HG03575 (cell line): Measurements from ENCODE around the gene NOX5.

Experiments used
- ATAC-seq: cut with Tn5 transposase; IDR thresholded peaks from one replicate; pipeline ENCODE4 v1.9.1; 2021; ENCODE audit not compliant: unreplicated experiment, insufficient number of reproducible peaks, low FRiP score; ENCODE audit errors: extremely low read depth

NOX5 gene

DNA sequence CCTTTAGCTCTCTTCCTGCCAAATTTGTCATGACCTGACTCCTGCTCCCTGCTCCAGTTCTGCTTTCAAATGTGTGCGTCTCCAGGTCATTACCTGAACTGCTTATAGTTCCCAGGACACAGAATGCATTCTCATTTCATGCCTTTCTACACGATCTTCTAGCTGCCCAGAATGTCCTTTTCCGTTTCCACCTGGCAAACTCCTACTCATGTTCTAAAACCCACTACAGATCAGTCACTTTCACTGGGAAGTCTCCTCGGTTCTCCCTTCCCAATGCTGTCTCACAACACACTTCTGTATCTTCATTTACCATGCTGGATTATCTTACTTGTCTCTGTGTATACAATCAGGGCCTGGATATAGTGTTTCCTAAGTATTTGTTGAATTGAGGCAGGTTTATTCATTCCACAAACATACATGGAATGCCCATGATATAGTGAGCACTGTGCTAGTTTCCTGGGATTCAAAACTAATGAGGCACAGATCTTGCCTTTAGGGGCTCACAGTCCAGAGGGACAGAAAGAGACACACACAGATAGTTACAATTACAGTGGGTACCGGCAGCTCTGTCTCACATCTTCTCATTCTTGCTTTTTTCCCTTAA, 1.6 kb upstream of the NOX5 start:
- no peak for ATAC-seq

DNA sequence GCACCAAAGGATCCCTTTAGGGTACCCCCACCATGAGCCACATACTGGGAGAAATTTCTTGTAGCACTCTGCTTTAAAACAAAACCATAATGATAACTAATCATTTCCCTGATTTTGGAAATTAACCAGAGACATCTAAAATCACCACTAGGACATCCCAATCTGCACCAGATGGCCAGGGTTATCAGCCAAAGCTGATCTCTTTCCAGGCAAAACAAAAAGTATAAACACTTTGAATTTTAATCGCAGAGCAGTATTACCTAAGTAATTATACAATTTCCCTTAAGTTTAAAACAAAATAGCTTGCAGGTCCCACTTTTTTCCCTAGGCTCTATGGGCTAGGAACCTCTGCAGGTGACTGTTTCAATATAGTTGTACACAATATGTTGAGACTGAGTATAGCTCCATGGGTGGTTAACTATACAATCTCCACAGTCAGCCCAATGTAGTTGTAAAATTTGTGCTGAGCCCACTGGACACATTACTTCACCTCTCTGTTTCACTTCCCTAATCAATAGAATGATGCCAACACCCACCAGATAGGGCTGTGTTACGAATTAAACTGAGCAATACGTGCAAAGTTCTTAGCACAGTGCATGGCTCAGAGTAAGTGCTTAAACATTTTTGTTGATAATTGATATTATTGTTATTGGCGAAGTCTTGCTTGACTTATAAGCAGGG, 629 bp upstream of the NOX5 start:
- no peak for ATAC-seq

DNA sequence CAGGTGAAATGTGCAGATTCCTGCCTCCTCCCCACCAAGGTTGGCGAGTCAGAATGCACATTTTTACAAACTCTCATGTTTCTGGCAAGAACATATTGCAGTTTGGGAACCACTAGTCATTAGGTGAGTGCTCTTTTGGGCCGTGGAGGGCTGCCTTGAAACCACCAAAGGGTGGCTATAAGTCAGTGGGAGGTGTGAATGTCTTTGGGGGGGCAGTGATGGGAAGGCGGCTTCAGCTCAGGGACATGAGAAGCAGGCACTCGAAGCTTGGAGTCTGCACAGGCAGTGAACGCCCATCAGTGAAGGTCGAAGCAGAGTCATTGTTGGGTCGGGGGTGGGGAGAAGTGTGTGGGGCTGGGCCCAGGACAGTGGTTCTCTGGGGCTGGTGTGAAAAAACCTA, 1.1 kb downstream of the NOX5 start:
- ATAC-seq: no peak

DNA sequence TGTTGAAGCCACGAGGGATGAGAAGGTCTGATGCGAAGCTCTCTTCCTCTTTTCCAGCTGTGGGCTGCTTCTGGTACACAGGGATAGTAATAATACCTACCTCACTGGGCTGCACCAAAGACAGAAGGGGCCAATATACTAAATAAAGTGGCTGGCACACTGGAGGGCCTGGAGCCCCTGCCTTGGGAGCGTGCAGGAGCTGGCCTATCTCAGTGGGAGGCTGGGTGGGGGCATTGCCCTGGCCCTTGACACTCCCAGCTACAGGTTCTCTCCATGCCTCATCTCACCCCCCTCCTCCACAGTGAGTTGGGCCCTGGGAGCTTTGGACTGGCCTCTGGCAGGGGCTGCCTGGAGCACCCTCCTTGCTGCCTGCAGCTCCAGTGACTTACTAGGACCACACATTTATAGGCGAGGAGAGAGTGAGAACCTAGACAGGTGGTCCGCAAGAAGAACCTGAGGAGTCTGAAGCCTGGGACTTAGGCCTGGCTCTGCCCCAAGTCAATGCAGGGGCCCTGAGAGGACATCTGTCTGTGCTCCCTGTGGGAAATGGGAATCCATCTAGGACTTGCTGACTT, 1.6 kb downstream of the NOX5 start:
- ATAC-seq: no peak

DNA sequence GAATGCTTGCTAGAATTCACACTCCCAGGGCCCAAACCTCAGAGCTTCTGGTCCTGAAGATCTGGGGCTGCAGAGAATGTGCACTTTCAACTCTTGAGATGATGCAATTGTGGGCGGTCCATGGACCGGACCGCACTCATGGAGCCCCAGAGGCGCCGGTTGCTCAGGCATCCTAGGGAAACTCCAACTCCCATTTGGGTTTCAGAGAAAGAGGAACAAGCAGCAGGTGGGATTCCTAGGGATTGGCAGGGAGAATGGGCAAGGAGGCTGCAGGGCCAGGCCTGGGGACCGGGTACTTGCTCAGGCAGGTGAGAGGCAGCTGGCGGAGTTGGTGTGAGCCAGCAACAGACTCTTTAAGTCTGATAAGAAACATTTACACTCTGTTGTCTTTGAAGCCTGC, 3.5 kb downstream of the NOX5 start:
- ATAC-seq: no peak

DNA sequence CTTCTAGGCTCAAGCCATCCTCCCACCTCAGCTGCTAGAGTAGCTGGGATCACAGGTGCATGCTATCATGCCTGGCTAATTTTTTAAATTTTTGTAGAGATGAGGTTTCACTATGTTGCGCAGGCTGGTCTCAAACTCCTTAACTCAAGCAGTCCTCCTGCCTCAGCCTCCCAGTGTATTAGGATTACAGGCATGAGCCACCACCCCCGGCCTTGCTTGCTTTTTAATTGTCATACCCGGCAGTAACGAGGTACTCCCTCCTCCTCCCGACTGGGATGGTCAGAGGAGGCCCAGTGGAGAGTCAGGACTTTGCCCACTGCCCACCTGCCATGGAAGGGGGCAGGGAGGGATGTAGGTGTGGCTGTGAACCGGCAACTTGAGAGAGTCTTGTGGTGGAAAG, 4.5 kb downstream of the NOX5 start:
- no peak for ATAC-seq

DNA sequence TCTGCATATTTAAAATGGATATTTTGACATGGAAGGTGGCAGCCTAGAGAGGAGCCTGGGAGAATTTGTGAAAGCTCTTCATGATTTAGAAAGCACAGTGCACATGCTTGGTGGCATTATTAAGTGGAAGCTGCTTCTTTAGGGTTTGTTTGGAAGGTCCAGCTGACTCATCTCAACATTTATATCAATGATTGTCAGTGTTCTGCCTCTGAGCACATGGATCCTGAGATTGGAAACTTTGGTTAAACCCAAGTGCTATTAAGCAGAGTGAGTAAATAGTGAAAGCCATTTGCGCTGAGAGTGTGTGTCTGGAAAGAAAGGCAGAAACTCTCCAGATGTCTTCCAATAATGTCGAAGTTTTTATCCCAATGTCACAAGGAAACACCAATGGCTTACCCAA, 7.4 kb downstream of the NOX5 start:
- ATAC-seq: no peak

DNA sequence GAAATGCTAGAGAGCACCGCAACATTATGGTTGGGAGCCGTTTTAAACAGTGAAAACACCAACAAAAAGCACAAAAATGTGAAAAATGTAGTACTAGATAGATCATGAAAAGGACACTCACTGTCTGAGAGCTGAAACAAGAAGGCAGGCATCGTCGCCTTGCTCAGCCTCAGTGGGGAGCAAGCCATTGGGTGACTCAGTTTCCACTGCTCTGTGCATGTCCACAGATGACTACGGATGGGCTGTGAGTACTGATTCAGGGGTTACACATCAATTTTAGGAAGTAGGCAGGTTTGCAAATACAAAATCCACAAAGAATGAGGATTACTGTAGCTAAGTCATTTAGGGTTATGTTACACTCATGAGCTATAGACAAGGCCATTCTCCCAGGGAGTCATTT, 10.8 kb downstream of the NOX5 start:
- no peak for ATAC-seq

DNA sequence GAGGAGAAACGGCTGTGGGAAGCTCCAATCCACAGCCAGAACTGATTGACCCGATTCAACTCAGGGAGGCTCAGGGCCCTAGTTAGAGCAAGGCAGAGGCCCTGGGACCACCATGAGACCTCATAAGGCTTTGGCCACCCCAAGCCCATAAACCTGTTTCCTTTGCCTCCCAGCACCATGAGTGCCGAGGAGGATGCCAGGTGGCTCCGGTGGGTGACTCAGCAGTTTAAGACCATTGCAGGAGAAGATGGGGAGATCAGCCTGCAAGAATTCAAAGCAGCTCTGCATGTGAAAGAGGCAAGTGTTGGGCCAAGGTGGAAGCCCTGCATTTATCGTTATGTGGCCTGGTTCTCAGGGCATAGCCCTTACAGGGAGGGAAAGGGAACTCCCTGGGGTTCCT, 11.9 kb downstream of the NOX5 start:
- ATAC-seq: no peak

DNA sequence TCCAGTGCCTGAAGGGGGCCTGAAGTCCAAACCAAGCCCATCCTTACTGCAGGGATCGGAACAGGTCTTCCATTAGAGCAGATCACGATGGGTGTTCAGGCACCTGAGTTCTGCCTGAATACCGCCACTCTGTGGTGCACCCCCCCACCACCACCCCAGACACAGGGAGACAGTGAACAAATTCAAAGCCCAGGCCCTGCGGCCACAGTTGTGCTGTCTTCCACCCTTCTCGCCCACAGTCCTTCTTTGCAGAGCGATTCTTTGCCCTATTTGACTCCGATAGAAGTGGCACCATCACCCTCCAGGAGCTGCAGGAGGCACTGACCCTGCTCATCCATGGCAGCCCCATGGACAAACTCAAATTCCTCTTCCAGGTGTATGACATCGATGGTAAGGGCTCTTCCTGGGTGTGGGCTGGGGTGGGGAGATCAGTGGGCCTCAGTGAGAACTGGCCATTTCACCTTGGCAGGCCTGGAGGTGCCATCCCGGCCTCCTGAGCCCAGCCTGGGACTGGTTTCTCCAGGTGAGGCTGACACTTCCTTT, 13.6 kb downstream of the NOX5 start:
- ATAC-seq: no peak

DNA sequence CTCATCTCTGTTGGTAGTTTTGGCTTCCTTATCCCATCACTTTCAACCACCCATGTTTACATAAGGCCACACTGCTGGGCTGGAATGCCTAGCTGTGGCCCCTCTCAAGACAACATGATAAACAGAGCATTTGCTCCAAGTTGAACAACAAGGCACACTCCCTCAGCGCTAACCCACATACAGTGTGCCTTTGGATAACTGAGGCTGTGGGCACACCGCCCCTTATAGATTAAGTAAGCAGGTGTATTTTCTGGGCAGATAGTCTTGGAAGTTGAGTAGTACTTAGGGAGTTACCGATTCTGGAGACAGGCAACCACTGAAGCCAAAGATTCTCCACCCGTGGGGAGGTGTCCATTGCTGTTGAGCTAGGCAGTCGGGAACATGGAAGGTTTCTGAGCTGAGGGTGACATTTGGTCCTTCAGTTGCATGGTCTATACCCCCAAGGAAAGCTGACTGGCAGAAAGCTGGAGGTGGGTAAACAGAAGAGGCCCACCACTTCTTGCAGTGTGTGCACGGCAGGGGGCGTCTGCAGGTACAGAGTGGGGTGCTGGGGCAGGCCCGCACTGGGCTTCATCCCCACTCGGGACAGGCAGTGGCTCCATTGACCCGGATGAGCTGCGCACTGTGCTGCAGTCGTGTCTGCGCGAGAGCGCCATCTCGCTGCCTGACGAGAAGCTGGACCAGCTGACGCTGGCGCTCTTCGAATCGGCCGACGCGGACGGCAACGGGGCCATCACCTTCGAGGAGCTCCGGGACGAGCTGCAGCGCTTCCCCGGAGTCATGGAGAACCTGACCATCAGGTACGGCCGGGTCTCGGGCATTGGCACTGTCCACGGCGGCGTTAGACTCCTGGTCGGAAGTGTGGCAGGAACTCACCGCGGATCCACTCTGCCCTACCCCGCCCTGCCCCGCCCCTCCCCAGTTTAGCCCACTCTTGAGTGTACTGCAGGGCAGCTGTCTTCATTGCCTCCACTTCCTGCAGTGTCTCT, 16.8 kb downstream of the NOX5 start:
- ATAC-seq: no peak

DNA sequence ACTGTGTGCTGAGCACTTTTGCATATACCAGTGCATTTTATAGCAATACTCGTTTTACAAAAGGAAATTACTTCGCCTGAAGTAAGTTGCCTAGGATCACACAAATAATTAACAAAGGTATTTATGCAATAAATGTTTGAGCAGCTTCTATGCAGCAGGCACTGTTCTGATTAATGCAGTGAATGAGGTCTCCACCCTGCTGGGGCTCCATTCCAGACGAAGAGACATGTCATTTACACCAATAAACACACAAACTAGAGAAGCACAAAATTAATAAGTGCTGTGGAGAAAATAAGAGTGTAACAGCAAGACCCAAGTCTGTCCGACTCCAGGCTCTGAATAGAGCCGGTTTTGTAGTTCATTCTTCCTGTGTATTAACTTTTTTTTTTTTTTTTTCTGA, 17.5 kb downstream of the NOX5 start:
- no peak for ATAC-seq

DNA sequence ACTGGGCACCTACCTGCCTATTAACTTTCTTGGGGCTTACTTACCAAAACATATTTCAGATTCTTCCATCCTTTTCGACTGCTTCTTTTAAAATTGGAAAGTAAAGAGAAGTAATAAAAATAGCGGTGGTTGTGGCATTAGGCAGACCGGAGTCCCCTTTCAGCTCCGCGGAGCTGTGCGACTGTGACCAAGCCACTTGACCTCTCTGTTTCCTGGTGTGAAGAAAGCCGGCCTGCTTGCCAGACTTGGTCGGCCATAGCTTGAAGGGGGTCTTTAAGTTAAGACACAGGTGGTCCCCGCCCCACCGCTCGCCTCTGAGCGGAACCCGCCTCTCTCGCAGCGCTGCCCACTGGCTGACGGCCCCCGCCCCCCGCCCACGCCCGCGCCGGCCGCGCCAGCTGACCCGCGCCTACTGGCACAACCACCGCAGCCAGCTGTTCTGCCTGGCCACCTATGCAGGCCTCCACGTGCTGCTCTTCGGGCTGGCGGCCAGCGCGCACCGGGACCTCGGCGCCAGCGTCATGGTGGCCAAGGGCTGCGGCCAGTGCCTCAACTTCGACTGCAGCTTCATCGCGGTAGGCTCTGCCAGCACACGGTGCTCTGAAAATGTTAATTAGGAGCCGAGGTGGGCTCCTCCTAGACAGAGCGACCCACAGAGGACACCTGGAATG, 18.3 kb downstream of the NOX5 start:
- no peak for ATAC-seq

DNA sequence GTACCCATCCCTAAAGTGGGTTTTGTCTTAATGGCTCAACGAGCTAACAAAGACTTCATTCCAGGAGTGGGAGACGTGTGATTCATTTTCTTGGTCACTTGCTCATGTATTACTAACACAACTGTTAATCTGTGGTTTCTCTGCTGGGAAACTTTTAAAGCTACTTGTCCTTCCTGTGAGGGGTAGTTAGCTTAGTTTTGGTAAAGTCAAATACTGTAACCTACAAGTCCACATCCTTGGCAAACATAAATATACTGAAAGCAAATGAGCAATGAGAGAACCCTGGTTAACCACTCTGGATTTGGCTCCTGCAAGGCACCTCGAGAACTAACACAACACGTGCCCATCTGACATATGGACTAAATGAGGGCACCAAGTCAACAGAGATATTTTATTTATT, 19.9 kb downstream of the NOX5 start:
- no peak for ATAC-seq

DNA sequence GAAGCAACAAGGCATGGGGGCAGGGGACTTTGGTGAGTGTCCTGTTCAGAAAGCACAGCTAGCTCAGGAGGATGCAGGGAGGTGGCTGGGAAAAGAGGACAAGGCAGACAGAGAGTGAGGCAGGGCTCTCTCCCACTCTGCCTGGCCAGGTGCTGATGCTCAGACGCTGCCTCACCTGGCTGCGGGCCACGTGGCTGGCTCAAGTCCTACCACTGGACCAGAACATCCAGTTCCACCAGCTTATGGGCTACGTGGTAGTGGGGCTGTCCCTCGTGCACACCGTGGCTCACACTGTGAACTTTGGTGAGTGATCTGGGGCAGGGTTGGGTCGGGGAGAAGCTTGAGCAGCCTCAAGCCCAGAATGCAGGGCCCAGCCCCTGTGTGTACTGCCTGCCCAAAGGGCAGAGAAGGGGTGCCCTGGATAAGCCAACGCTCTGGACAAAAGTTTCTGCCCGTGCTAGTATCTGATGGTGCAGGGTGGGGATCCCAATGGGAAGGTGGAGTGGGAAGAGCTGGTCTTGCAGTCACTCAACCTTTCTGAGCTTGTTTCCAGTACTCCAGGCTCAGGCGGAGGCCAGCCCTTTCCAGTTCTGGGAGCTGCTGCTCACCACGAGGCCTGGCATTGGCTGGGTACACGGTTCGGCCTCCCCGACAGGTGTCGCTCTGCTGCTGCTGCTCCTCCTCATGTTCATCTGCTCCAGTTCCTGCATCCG, 20.9 kb downstream of the NOX5 start:
- no peak for ATAC-seq

DNA sequence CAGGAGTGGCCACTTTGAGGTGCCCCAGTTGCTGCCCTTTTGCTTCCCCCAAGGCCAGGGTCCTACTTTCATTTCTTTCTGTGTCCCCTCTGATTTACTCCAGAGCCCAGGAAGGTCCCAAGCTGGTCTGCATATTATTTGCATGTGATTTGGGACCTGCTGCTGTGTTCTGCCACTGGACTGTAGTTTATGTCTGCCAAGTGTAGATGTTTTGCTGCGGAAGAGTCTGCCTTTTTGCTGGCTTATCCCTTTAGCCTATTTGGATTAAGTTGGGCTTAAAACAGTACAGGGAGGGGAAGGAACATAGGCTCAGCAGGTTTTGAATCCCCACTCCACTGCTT, 21.4 kb downstream of the NOX5 start:
- no peak for ATAC-seq

DNA sequence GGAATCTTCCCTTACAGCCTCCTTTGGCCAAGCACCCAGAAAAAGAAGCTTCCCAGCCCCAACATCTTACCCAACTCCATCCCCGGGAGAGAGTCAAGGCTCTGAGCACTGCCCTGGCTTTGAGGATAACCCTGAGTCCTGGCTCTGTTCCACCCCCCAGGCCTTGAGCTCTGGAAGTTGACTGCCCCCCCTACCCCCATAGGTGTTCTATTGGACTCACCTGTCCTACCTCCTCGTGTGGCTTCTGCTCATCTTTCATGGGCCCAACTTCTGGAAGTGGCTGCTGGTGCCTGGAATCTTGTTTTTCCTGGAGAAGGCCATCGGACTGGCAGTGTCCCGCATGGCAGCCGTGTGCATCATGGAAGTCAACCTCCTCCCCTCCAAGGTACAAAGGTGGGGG, 22.3 kb downstream of the NOX5 start:
- no peak for ATAC-seq

DNA sequence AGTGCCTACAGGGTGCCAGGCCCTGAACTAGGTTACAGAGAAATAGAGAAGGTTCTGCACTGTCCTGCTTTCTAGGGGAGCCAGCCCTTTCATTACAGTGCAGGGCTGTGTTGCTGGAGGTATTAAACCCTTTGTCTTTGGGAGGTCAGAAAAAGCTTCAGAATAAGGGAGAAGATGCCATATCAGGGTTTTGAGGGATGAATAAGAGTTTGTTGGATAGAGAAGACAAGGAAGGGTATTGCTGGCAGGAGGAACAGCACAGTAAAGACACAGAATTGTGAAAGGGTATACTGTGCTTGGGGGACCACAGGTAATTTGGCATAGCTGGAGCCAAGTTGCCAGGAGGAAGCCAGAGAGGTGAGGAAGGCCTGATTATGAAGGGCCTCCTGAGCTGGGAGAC, 23.0 kb downstream of the NOX5 start:
- no peak for ATAC-seq
